ENCODE results near the gene INPP4A.

DNA sequence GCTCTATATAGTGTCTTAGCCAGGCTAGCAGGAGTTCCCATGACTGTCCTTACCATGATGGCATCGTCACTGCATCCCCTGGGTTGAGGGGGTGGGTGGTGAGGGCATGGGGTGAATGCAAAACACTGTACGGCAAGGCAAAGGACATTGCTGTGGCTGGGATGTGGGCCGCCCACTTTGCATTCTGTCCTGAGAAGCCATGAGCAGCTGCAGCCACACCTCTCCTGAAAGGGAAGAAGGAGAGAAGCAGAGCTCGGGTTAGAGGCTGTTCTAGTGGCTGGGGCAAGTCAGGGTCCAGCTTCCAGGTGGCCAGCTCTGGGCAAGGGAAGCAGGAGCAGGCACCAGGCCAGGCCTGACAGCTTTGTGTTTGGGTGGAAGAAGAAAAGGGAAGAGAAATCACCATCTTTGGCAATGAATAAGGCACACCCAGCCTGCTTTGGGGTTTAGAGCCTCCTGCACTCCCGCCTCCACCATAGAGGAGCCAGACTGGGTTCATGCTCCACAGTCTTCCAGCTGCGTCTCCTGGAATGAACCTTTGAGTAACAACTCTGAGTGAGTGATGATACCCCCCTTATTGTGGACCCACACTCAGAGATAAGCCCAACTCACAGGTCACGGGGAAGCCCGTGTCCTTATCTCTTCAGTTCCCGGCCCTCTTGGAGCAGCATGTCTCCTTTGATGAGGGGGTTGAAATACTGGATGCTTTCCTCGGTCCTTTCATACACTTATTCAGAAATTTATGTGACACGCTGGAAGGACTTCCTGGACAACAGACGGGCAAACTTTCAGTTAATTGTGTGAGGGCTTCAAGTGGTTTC lies 63.4 kb downstream of the INPP4A start:
- TF ChIP-seq, protein P1, sequence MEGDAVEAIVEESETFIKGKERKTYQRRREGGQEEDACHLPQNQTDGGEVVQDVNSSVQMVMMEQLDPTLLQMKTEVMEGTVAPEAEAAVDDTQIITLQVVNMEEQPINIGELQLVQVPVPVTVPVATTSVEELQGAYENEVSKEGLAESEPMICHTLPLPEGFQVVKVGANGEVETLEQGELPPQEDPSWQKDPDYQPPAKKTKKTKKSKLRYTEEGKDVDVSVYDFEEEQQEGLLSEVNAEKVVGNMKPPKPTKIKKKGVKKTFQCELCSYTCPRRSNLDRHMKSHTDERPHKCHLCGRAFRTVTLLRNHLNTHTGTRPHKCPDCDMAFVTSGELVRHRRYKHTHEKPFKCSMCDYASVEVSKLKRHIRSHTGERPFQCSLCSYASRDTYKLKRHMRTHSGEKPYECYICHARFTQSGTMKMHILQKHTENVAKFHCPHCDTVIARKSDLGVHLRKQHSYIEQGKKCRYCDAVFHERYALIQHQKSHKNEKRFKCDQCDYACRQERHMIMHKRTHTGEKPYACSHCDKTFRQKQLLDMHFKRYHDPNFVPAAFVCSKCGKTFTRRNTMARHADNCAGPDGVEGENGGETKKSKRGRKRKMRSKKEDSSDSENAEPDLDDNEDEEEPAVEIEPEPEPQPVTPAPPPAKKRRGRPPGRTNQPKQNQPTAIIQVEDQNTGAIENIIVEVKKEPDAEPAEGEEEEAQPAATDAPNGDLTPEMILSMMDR (IDR thresholded peaks at IDR 0.05), result no peak
- TF ChIP-seq MXI1 (IDR thresholded peaks at IDR 0.05; ENCODE audit: low read depth, low read length) (no peak), RFX5 (IDR thresholded peaks at IDR 0.05; ENCODE audit: low read length) (no peak), POLR2AphosphoS5 (IDR thresholded peaks at IDR 0.05; ENCODE audit: low read depth, low read length) (no peak), EP300 (IDR thresholded peaks at IDR 0.05; ENCODE audit: borderline replicate concordance in 1 of 2, low read depth in 1 of 2, low read length in 1 of 2) (no peak), MEF2A (IDR thresholded peaks at IDR 0.05; ENCODE audit: borderline replicate concordance, low read depth) (no peak), YY1 (IDR thresholded peaks at IDR 0.05; ENCODE audit: low read depth) (no peak), SMC3 (IDR thresholded peaks at IDR 0.05; ENCODE audit: low read depth, low read length) (no peak), NFIC (IDR thresholded peaks at IDR 0.05; ENCODE audit: borderline replicate concordance) (no peak), EZH2phosphoT487 (IDR thresholded peaks at IDR 0.05; ENCODE audit: borderline replicate concordance, low read depth) (no peak), RAD21 (IDR thresholded peaks at IDR 0.05; ENCODE audit: low read length) (no peak)
- TF ChIP-seq, protein P2, sequence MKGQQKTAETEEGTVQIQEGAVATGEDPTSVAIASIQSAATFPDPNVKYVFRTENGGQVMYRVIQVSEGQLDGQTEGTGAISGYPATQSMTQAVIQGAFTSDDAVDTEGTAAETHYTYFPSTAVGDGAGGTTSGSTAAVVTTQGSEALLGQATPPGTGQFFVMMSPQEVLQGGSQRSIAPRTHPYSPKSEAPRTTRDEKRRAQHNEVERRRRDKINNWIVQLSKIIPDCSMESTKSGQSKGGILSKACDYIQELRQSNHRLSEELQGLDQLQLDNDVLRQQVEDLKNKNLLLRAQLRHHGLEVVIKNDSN (IDR thresholded peaks at IDR 0.05; ENCODE audit: borderline replicate concordance, low read depth), result no peak

Data from SK-N-SH (cell line).